SK-N-SH (cell line): ENCODE results near the gene CDKN3. TPM values are rescaled to one million over a fixed set of nuclear protein-coding genes. Genes with fewer than 3 reads are reported as not detected.
"Not testable (repeated sequence)": the region's sequence is repeated elsewhere in the genome, so short reads cannot be mapped to it uniquely, and the experiment has no call there.

ENCODE experiments used
- CTCF ChIA-PET: fragments of 300-600, 350-600 bp; formaldehyde crosslinking; extraction: SDS; loops from one replicate; lab custom pipeline; 2021; lab: Yijun Ruan, JAX
- POLR2A ChIA-PET: fragments of 350-600 bp; sonication (Branson Sonifier 250); formaldehyde crosslinking; extraction: SDS; loops from one replicate; lab custom pipeline; 2020; ENCODE audit warnings: antibody characterized with exemption, inconsistent platforms; lab: Yijun Ruan, JAX
- DNase-seq: peaks from one replicate; pipeline ENCODE4 v3.0.0; 2012
- H2AFZ ChIP-seq: fragments of 200-600 bp; sonication (generic); 2 replicates; pipeline ENCODE4 v1.8.1; 2016; ENCODE audit warnings: antibody characterized with exemption, mild to moderate bottlenecking, low read depth
- H3F3A ChIP-seq: fragments of 200-600 bp; sonication (generic); replicated peaks from 2 replicates; pipeline ENCODE3; 2016; ENCODE audit warnings: antibody characterized with exemption, mild to moderate bottlenecking; ENCODE audit not compliant: insufficient read depth
- H3K27ac ChIP-seq, 2 experiments: fragments of 200-500 bp in 1 of 2; fragments of 200-600 bp in 1 of 2; sonication (Bioruptor generic) in 1 of 2; sonication (generic), shearing (Covaris generic) in 1 of 2; 2 replicates each; pipeline versions ENCODE4 v1.5.1 to v1.6.1; 2014 to 2016; ENCODE audit warnings: low read depth in 2 of 2, inconsistent platforms in 1 of 2, low read length in 1 of 2, mild to moderate bottlenecking in 1 of 2, mixed read lengths in 1 of 2
- H3K27me3 ChIP-seq: fragments of 200-600 bp; sonication (generic), shearing (Covaris generic); 2 replicates; pipeline ENCODE4 v1.6.1; 2016; ENCODE audit warnings: mixed run types; ENCODE audit not compliant: insufficient read depth
- H3K36me3 ChIP-seq, 2 experiments: fragments of 200-500 bp in 1 of 2; fragments of 200-600 bp in 1 of 2; sonication (Bioruptor generic) in 1 of 2; sonication (generic) in 1 of 2; replicated peaks in 1 of 2; 2 replicates each; pipeline versions ENCODE3 to v1.5.1; 2014 to 2016; ENCODE audit warnings: low read length in 1 of 2, mild to moderate bottlenecking in 1 of 2; ENCODE audit not compliant: insufficient read depth in 2 of 2, control insufficient read depth in 1 of 2
- H3K4me1 ChIP-seq, 2 experiments: fragments of 200-500 bp in 1 of 2; fragments of 200-600 bp in 1 of 2; sonication (Bioruptor generic) in 1 of 2; sonication (generic), shearing (Covaris generic) in 1 of 2; 2 replicates each; pipeline versions ENCODE4 v1.5.1 to v1.6.1; 2014 to 2016; ENCODE audit warnings: low read depth in 1 of 2, low read length in 1 of 2, mixed run types in 1 of 2; ENCODE audit not compliant: insufficient read depth in 2 of 2, control insufficient read depth in 1 of 2
- H3K4me2 ChIP-seq: fragments of 200-600 bp; sonication (generic), shearing (Covaris generic); 2 replicates; pipeline ENCODE4 v1.6.1; 2017; ENCODE audit warnings: mixed run types
- H3K4me3 ChIP-seq, 2 experiments: fragments of 200-500 bp in 1 of 2; fragments of 200-600 bp in 1 of 2; sonication (Bioruptor generic) in 1 of 2; sonication (generic), shearing (Covaris generic) in 1 of 2; 2 replicates each; pipeline versions ENCODE4 v1.5.1 to v1.8.1; 2014 to 2016; ENCODE audit warnings: low read depth in 2 of 2, inconsistent platforms in 1 of 2, low read length in 1 of 2, mild to moderate bottlenecking in 1 of 2, mixed read lengths in 1 of 2, moderate library complexity in 1 of 2
- H3K79me2 ChIP-seq: fragments of 200-600 bp; sonication (generic); 2 replicates; pipeline ENCODE4 v1.8.1; 2017; ENCODE audit warnings: mild to moderate bottlenecking; ENCODE audit not compliant: insufficient read depth
- H3K9ac ChIP-seq: fragments of 200-600 bp; sonication (generic); 2 replicates; pipeline ENCODE4 v1.6.1; 2017; ENCODE audit warnings: mixed run types
- H3K9me2 ChIP-seq: fragments of 200-600 bp; sonication (generic); 2 replicates; pipeline ENCODE4 v1.6.1; 2017; ENCODE audit warnings: mixed run types
- H3K9me3 ChIP-seq: fragments of 200-600 bp; sonication (generic); 2 replicates; pipeline ENCODE4 v1.6.1; 2017; ENCODE audit warnings: mixed run types, mild to moderate bottlenecking, moderate library complexity
- H4K20me1 ChIP-seq: fragments of 200-600 bp; sonication (generic); 2 replicates; pipeline ENCODE4 v1.6.1; 2017; ENCODE audit warnings: mild to moderate bottlenecking, mixed run types; ENCODE audit not compliant: insufficient read depth
- CHD2 ChIP-seq: fragments of 150-350 bp; IDR thresholded peaks from 2 replicates; pipeline ENCODE4 v1.6.1; 2018; ENCODE audit warnings: low read length; ENCODE audit not compliant: partially characterized antibody
- CTCF ChIP-seq: fragments of 200-600 bp; sonication (generic); IDR thresholded peaks from 2 replicates; pipeline ENCODE4 v1.6.1; 2017; ENCODE audit warnings: antibody characterized with exemption, mild to moderate bottlenecking, moderate library complexity
- EP300 ChIP-seq, 2 experiments: IDR thresholded peaks; 2 replicates each; pipeline versions ENCODE4 v1.4.0 to v1.6.1; 2012; ENCODE audit warnings: borderline replicate concordance in 1 of 2, low read depth in 1 of 2, low read length in 1 of 2
- EZH2phosphoT487 ChIP-seq: fragments of 200-600 bp; sonication (generic); IDR thresholded peaks from 2 replicates; pipeline ENCODE4 v1.6.1; 2017; ENCODE audit warnings: low read depth, mixed run types, mild to moderate bottlenecking, antibody characterized with exemption, moderate library complexity, borderline replicate concordance
- FOSL2 ChIP-seq: IDR thresholded peaks from 2 replicates; pipeline ENCODE4 v1.4.0; 2012; ENCODE audit warnings: low read depth, mild to moderate bottlenecking, moderate library complexity, borderline replicate concordance
- GATA2 ChIP-seq: sonication (generic); formaldehyde crosslinking; IDR thresholded peaks from 2 replicates; pipeline ENCODE4 v1.5.0; 2020; ENCODE audit warnings: mild to moderate bottlenecking, missing genetic modification reagents
- JUND ChIP-seq: IDR thresholded peaks from 2 replicates; pipeline ENCODE4 v1.4.0; 2012
- PBX3 ChIP-seq: IDR thresholded peaks from 2 replicates; pipeline ENCODE4; 2012
- REST ChIP-seq: IDR thresholded peaks from 2 replicates; pipeline ENCODE4 v1.6.1; 2012; ENCODE audit warnings: mild to moderate bottlenecking, low read depth, low read length, moderate library complexity
- SMC3 ChIP-seq: IDR thresholded peaks from 2 replicates; pipeline ENCODE4 v1.6.1; 2012; ENCODE audit warnings: low read depth, low read length, improper control_type of control experiment
- TCF12 ChIP-seq: IDR thresholded peaks from 2 replicates; pipeline ENCODE4 v1.4.0; 2012
- WGBS: methylation state at CpG from one replicate; pipeline ENCODE4 v1.1.6; 2017; ENCODE audit warnings: low lambda C conversion rate; 5-methylcytosine and 5-hydroxymethylcytosine counted together
- polyA plus RNA-seq, 3 experiments: library from polyadenylated mRNA; depleted of rRNA; stranded (reverse); fragments of >200 nt; gene quantifications; 2 replicates each; pipeline ENCODE4 v1.2.3, GENCODE V29; 2012

Gene CDKN3
- polyA plus RNA-seq, 1 of the 3 experiments (the other 2 are of a cell fraction): 26.7 TPM

GRCh38 chr14:54435500-54435981, 38.7 kb downstream of the CDKN3 start:
- Histone ChIP-seq H3K27me3 (no peaks in the 10 kb centered on the region), H3K9me3 (no peaks in the 10 kb centered on the region), H3F3A (peaks cover 18% of the 10 kb centered on the region), H3K27ac (peak overlapping the region in 1 of 2 experiments; percentile 72; a peak in 3 of 4 replicates), H2AFZ (no peak overlapping the region), H3K4me3 (no peak overlapping the region), H3K79me2 (peaks cover 100% of the 10 kb centered on the region), H3K9me2 (no peaks in the 10 kb centered on the region), H4K20me1 (peaks cover 42% of the 10 kb centered on the region), H3K9ac (no peak overlapping the region), H3K36me3 (peaks cover 24 to 45% of the 10 kb centered on the region in 2 experiments), H3K4me2 (peak overlapping the region; percentile 43; the same call in 1 of the 2 replicates), H3K4me1 (peaks cover 18 to 21% of the 10 kb centered on the region in 2 experiments; a peak in 3 of 4 replicates)
- no peak for DNase-seq
- TF ChIP-seq EZH2phosphoT487 (no peak), JUND (peak; percentile 78), PBX3 (peak; percentile 58), GATA2 (CRISPR knock-in tag) (no peak), CHD2 (no peak), SMC3 (no peak), EP300 (IDR thresholded peaks at IDR 0.05; ENCODE audit: borderline replicate concordance in 1 of 2, low read depth in 1 of 2, low read length in 1 of 2) (0 out of 4 replicates have a peak, but pooled peaks of 1 of the 2 experiments have one; percentile 36), TCF12 (peak; percentile 41; the same call in 1 of the 2 replicates), CTCF (no peak), FOSL2 (peak; percentile 79), REST (no peak)
- POLR2A ChIA-PET: interaction anchor here (0.7 kb wide), 1 partner anchor 25 kb away, joined by 3 read pairs; no protein-coding TSS in a partner anchor
- CTCF ChIA-PET: interaction anchor here (0.7 to 1.6 kb wide), 4 partner anchors 9 to 88 kb away, joined by 3 to 4 read pairs (median 4); no protein-coding TSS in a partner anchor
- WGBS: 57% methylated on average over 4 of the region's 4 CpGs

- Histone ChIP-seq H3F3A (peaks cover 19% of the 10 kb centered on the region), H3K79me2 (peaks cover 79% of the 10 kb centered on the region), H3K36me3 (peaks cover 14 to 30% of the 10 kb centered on the region in 2 experiments), H4K20me1 (peaks cover 35% of the 10 kb centered on the region), H3K4me1 (peaks cover 18 to 23% of the 10 kb centered on the region in 2 experiments; a peak in 3 of 4 replicates)
- CTCF ChIA-PET: interaction anchor here (0.8 to 1.0 kb wide), 2 partner anchors 50 to 335 kb away, joined by 3 read pairs; no protein-coding TSS in a partner anchor
- H3K4me2 ChIP-seq, H3K9me2 ChIP-seq, POLR2A ChIA-PET, DNase-seq, H3K27ac ChIP-seq, H3K9me3 ChIP-seq, H3K4me3 ChIP-seq, H3K9ac ChIP-seq, H2AFZ ChIP-seq, H3K27me3 ChIP-seq: not testable (repeated sequence)
- WGBS: 88% methylated on average over 4 of the region's 4 CpGs
These were observed 41.1 kb downstream of the CDKN3 start for GRCh38 chr14:54437954-54438353.
